Stimulated activated CD8-positive, alpha-beta memory T cell treated with anti-CD3 and anti-CD28 coated beads, Interleukin-4, amount 100 ng/mL, for 24 hours (primary cell): ENCODE results near the gene FLVCR1.
A peak's percentile ranks its signal among the peaks of the same experiment; 100 is the strongest.
"Not testable (repeated sequence)": the region's sequence is repeated elsewhere in the genome, so short reads cannot be mapped to it uniquely, and the experiment has no call there.

Experiments used
- DNase-seq: peaks from one replicate; pipeline ENCODE4 v3.0.0-alpha.2; 2020; ENCODE audit warnings: low read depth

The FLVCR1 gene

GRCh38 chr1:212857992-212858460 lies at the start of gene FLVCR1:
TSS of gene FLVCR1 (plus strand) at chr1:212858275. CDS start at chr1:212858453, 178 bp downstream.
- peak; percentile 94 for DNase-seq

GRCh38 chr1:212814537-212815334 lies 43.3 kb upstream of the FLVCR1 start:
- DNase-seq: no peak

- no peak for DNase-seq
Observed at GRCh38 chr1:212816567-212817278, 41.4 kb upstream of the FLVCR1 start.

GRCh38 chr1:212819726-212820125 lies 38.3 kb upstream of the FLVCR1 start:
- DNase-seq: no peak

- no peak for DNase-seq
Observed at GRCh38 chr1:212820969-212821368, 37.1 kb upstream of the FLVCR1 start.

GRCh38 chr1:212822956-212823355 lies 35.1 kb upstream of the FLVCR1 start:
- DNase-seq: no peak

GRCh38 chr1:212824201-212824600 lies 33.9 kb upstream of the FLVCR1 start:
- DNase-seq: no peak

- no peak for DNase-seq
Observed at GRCh38 chr1:212825798-212826452, 32.1 kb upstream of the FLVCR1 start.

GRCh38 chr1:212827171-212827776 lies 30.8 kb upstream of the FLVCR1 start:
- DNase-seq: no peak

- DNase-seq: no peak
Observed at GRCh38 chr1:212827831-212828278, 30.2 kb upstream of the FLVCR1 start.

- no peak for DNase-seq
Observed at GRCh38 chr1:212828395-212828794, 29.7 kb upstream of the FLVCR1 start.

GRCh38 chr1:212833211-212834207 lies 24.6 kb upstream of the FLVCR1 start:
- not testable (repeated sequence) for DNase-seq

- no peak for DNase-seq
Observed at GRCh38 chr1:212838145-212838544, 19.9 kb upstream of the FLVCR1 start.

GRCh38 chr1:212844521-212844920 lies 13.6 kb upstream of the FLVCR1 start:
- not testable (repeated sequence) for DNase-seq

GRCh38 chr1:212847549-212847948 lies 10.5 kb upstream of the FLVCR1 start, which contains the start of gene SPATA45:
TSS of gene SPATA45 (minus strand) at chr1:212847649. CDS start at chr1:212836149, 11,500 bp downstream.
- DNase-seq: no peak

- no peak for DNase-seq
Observed at GRCh38 chr1:212852105-212852688, 5.9 kb upstream of the FLVCR1 start.

- DNase-seq: no peak
Observed at GRCh38 chr1:212853658-212854057, 4.4 kb upstream of the FLVCR1 start.

- no peak for DNase-seq
Observed at GRCh38 chr1:212856755-212857154, 1.3 kb upstream of the FLVCR1 start.

GRCh38 chr1:212858461-212859265 lies 588 bp downstream of the FLVCR1 start:
- no peak for DNase-seq
